Inferior parietal cortex (tissue), 1 donor: ENCODE results near the gene ASCC2.

Experiments
- DNase-seq: peaks from one replicate; pipeline ENCODE4 v3.0.0-alpha.2; 2016; ENCODE audit errors: extremely low spot score

ASCC2 gene

DNA sequence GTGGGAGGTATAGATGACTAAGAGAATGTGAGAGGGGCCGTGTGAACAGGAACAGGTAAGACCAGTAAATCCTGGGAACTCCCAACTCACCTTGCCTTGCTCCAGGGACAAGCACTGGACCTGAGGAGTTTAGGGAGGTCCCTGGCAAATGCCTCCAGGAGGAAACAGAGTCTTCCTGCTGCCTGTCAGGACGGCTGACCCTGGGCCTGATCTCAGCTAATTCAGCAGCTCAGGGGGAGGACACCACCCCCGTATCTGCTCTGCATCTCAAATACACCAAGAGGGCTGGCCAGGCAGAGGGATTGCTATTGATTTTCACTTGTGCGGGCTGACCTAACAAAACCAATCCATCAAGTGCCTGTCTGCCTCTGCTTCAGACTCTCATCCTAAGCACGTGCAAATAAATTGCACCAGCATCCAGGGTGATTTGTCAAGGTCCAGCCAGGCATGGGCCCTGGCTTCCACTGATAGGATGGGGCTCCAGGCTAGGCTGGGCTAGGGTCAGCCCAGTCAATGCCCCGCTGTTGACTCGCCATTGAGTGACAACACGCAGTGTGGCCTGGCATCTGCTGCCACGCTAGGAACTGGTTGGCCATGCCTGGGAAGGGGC is 50.6 kb downstream of the ASCC2 start:
- no peak for DNase-seq

DNA sequence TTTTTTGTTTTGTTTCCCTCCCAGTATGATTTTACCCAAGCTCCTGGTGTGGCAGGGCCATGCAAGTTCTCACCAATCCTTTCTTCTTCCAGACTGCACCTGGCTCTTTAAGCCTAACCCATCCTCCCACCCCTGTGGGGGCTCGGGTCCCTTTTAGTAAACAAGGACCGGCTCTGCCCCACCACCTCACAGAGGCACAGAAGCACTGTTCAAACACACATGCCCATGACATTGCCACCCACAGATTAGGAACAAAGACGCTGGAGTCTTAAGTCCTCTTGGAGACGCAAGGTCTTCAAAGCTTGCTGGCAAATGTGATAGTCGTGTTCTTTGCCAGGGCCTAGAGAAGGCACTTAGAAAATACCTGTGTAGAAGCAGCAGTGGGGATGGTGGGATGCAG is 52.0 kb downstream of the ASCC2 start:
- no peak for DNase-seq

DNA sequence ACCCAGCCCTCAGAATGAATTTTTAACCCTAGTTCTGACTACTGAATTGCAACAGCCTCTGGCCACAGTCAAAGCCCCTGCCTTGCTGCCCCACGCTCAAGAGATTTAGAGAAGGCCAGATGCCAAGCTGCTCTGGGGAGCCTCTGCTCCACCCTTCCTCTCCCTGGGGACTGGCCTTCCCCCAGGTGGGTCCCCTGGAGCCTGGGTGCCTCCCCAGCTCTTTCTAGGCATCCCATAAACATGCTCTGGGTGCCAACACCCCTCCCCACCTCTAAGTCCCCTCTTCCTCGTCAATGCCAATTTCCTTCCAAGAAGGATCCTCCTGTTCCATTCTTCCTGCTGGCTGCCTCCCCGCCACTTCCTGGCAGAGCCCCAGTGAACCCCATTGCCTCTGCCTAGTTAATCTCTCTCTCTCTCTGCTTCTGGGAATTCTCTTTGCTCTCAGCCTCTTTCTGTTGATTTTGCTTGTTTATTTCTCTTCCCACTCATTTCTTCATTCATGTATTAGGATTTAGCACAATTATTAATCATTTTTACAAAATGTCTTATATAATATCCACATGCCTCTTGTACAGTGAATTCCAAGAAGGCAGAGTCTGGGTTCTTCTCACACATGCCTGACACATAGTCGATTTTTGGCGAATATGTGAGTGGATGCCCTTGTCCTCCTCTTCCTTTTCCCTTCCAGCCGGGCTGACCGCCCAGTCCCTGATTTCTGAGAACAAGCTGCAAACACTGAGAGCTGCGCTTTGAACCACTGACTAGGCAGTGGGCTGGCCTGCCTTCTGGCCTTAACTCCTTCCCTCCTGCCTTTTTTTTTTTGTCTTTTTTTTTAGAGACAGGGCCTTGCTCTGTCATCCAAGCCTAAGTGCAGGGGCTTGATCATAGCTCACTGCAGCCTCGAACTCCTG is 53.4 kb downstream of the ASCC2 start:
- no peak for DNase-seq

DNA sequence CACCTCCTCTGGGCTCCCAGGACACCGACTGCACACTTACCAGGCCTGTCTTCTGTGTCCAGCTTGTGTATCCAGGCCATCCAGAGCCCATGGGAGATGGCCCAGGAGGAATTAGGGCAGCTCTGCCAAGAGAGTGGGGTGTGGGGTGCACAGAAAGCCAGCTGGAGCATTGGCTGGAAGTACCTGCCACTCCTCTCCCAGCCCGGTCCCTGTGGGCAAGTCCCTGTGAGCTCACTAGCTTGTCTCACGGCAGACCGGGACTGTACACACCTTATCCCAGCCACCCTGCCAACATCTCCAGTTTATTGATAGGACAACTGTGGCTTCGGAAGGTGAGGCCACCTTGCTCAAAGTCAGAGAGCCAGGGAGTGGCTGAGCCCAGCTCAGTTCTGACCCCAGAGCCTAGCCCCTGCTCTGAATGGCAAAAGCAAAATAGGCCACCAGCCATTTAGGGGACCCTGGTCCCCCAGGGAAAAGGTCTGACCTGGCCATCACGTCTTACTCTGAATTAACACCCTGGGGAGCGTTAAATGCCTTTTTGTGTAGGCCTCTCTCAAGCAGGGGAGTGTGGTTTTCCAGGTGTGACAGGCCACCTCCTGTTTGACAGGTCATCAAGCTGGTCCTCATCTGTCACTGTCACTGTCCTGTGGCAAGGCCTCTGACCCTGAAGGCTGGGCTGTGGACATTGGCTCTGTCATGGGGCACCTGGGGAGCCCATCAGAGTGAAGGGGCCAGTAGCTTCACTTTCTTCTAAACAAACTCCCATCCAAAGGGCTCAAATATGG is 55.8 kb downstream of the ASCC2 start:
- DNase-seq = no peak

DNA sequence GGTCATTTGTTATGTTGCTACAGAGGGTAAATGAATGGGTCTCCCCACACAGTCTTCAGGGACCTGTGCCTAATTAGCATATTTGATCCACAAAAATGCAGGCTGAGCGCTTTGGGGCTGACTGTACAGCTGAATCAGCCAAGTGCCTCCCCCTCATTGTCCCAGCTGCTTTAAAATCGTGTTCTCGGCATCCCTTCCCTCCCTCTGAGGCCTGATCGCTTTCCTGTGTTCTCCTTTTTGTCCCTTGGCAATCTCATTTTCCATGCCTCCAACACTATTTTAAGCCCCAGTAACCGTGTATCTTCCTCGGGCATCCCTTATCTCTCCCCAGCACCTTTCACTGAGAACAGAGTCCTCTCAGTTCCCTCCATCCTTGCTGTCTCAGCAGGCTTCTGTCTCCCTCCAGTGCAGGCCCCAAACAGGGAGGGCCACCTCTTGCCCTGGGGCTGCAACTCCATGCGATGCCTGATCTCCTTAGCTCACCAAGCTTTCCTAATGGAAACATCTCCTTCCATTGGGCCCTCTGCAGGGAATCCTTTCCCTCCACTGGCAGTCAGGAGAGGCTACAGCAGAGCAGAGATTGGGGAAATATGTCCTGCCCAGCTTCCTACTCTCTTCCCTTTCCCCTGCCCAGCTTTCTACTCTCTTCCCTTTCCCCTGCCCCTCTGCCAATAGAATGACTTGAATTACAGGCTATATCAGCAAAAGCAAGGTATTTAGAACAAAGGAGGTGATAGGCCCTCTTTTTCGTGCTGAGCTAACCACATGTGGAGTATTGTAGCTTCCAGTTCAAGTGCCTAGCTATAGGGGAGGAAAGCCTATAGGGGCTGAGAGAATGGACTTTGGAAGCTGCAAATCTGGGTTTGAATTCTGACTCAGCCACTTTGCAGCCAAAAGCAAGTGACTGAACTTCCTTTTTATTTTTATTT is 57.1 kb downstream of the ASCC2 start:
- peak; percentile 66 for DNase-seq

- no peak for DNase-seq
Observed at GRCh38 chr22:29780220-29780619, 57.9 kb downstream of the ASCC2 start.

DNA sequence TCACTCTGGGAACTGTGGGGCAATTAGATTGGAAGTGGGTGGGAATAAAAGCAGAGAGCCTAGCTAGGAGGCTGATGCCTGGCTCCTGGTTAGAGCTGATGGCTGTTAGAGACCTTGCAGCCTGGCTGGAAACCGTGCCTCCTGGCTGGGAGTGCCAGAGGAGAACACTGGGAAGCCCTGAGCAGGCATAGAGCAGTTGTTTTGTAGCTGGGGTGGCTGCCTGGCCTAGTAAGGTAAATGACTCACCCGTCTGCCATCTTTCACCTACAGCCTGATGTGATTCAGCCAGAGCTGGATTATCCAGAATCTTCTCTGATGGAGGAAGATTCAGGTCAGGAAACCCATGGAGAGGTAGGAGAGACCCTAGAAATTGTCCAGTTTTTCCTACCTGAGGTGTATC is 64.8 kb downstream of the ASCC2 start:
- no peak for DNase-seq

GRCh38 chr22:29772170-29772641 is 65.9 kb downstream of the ASCC2 start:
- peak; percentile 27 for DNase-seq

GRCh38 chr22:29769723-29770321 is 68.3 kb downstream of the ASCC2 start:
- DNase-seq = no peak

GRCh38 chr22:29768052-29768693 is 69.9 kb downstream of the ASCC2 start:
- no peak for DNase-seq

GRCh38 chr22:29767171-29768051 is 70.7 kb downstream of the ASCC2 start, which contains the start of gene UQCR10:
UQCR10 (plus strand) TSS chr22:29767369; CDS start chr22:29767399, 30 bp downstream.
- peak; percentile 96 for DNase-seq

- DNase-seq = peak; percentile 96
Observed at GRCh38 chr22:29766632-29767170, 71.4 kb downstream of the ASCC2 start, which contains the start of gene ZMAT5. ZMAT5 (minus strand) TSS chr22:29767007; CDS start chr22:29748544, 18,463 bp downstream.

GRCh38 chr22:29765905-29766631 is 72.0 kb downstream of the ASCC2 start:
- no peak for DNase-seq

- DNase-seq = no peak
Observed at GRCh38 chr22:29762263-29762662, 75.8 kb downstream of the ASCC2 start.

DNA sequence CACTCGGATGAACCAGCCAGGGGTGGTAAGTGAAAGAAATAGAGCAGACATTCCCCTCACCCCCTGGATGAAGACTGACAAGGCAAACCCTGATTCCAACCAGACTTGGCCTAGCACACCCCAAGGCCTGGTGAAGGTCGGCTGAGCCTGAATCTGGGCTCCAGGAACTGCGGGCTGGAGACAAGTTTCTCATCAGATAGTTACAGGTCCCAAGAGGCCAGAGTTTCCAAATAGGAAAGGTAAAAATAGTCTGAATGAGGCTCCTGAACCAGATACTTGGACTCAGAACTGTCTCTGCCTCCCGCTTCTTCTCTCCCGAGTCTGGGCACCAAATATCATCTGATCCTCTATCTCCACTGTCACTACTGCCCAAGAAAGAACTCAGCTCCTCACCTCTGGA is 79.1 kb downstream of the ASCC2 start:
- no peak for DNase-seq

GRCh38 chr22:29758068-29758622 is 79.9 kb downstream of the ASCC2 start:
- DNase-seq = no peak

DNA sequence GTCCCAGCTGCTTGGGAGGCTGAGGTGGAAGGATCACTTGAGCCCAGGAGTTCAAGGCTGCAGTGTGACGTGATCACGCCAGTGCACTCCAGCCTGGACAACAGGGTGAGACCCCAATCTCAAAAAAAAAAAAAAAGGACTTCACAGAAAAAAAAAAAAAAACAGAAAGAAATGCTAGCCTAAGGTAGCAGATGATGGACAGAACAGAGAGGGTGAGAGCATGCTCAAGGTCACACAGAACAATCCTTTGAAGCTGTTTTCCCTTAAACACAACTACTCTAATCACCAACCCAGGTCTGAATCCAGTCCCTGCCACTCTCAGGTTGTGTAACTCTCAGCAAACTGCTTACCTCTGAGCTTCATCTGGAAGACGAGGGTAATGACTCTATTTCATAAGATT is 81.0 kb downstream of the ASCC2 start:
- DNase-seq = no peak

- no peak for DNase-seq
Observed at GRCh38 chr22:29756341-29756740, 81.7 kb downstream of the ASCC2 start.
